Dermis microvascular lymphatic vessel endothelial cell (primary cell): ENCODE data around the gene SAP130. TPM values are rescaled to one million over a fixed set of nuclear protein-coding genes. Genes with fewer than 3 reads are reported as not detected.
"Not testable (repeated sequence)": the region's sequence is repeated elsewhere in the genome, so short reads cannot be mapped to it uniquely, and the experiment has no call there.

ENCODE experiments used
- DNase-seq, 2 donors: peaks; one replicate each; pipeline versions ENCODE4 v3.0.0 to v3.0.0-alpha.2; 2010; ENCODE audit warnings: low read depth in 2 of 2
- total RNA-seq: library from RNA; depleted of rRNA; stranded (reverse); fragments of >200 nt; gene quantifications from 2 replicates; pipeline ENCODE4 v1.2.1, GENCODE V29; 2014

Gene SAP130
- total RNA-seq, 1 donor from 2014 or later = 2.4 TPM

- no peak for DNase-seq
Measured at GRCh38 chr2:127953128-127953718, 74.6 kb downstream of the SAP130 start.

- no peak for DNase-seq
Measured at GRCh38 chr2:127951026-127951425, 76.8 kb downstream of the SAP130 start.

- no peak for DNase-seq
Measured at GRCh38 chr2:127950264-127950663, 77.6 kb downstream of the SAP130 start.

- DNase-seq = peak in 1 of 2 donors; percentile 34
Measured at GRCh38 chr2:127945281-127945680, 82.6 kb downstream of the SAP130 start.

GRCh38 chr2:127943186-127943585 lies 84.7 kb downstream of the SAP130 start:
- no peak for DNase-seq

- DNase-seq = no peak
Measured at GRCh38 chr2:127942002-127942401, 85.9 kb downstream of the SAP130 start.

GRCh38 chr2:127941461-127941860 lies 86.4 kb downstream of the SAP130 start:
- no peak for DNase-seq

GRCh38 chr2:127940641-127941040 lies 87.2 kb downstream of the SAP130 start:
- DNase-seq = no peak

GRCh38 chr2:127935337-127935736 lies 92.5 kb downstream of the SAP130 start:
- no peak for DNase-seq

- no peak for DNase-seq
Measured at GRCh38 chr2:127932199-127932876, 95.5 kb downstream of the SAP130 start.

GRCh38 chr2:127929449-127929848 lies 98.4 kb downstream of the SAP130 start:
- DNase-seq = no peak

- no peak for DNase-seq
Measured at GRCh38 chr2:127927384-127927783, 100.5 kb downstream of the SAP130 start.

- DNase-seq = no peak
Measured at GRCh38 chr2:127917916-127918315, 109.9 kb downstream of the SAP130 start.

GRCh38 chr2:127913808-127914457 lies 113.9 kb downstream of the SAP130 start:
- no peak for DNase-seq

- no peak for DNase-seq
Measured at GRCh38 chr2:127911737-127912136, 116.1 kb downstream of the SAP130 start.

GRCh38 chr2:127910415-127910814 lies 117.4 kb downstream of the SAP130 start:
- no peak for DNase-seq

- DNase-seq = no peak
Measured at GRCh38 chr2:127909019-127909418, 118.8 kb downstream of the SAP130 start.

GRCh38 chr2:127907733-127908400 lies 120.0 kb downstream of the SAP130 start:
- DNase-seq = not testable (repeated sequence)

GRCh38 chr2:127906206-127906926 lies 121.5 kb downstream of the SAP130 start:
- no peak for DNase-seq

- DNase-seq = no peak
Measured at GRCh38 chr2:127901339-127902056, 126.4 kb downstream of the SAP130 start.
